Stomach (tissue), 9 donors: ENCODE data around the gene TRIP13. TPM values are rescaled to one million over a fixed set of nuclear protein-coding genes. Genes with fewer than 3 reads are reported as not detected.
A peak's percentile ranks its signal among the peaks of the same experiment; 100 is the strongest.

ENCODE experiments used
- DNase-seq, 2 donors: peaks; one replicate each; pipeline versions ENCODE4 v3.0.0 to v3.0.0-alpha.2; 2013 to 2019
- H3K27ac ChIP-seq, 5 donors: fragments of 200-600 bp in 4 of 5; sonication (generic) in 4 of 5; one replicate each; pipeline ENCODE4 v1.5.1; 2013 to 2019; ENCODE audit warnings: mild to moderate bottlenecking in 1 of 5, moderate library complexity in 1 of 5
- H3K27me3 ChIP-seq, 3 donors: fragments of 200-600 bp; sonication (generic); one replicate each; pipeline ENCODE4 v1.5.1; 2017 to 2019; ENCODE audit warnings: mixed run types in 1 of 3
- H3K36me3 ChIP-seq, 4 donors: fragments of 200-600 bp; sonication (generic); 1 replicate in 3 of 4; 2 replicates in 1 of 4; pipeline ENCODE4 v1.5.1; 2016 to 2019
- H3K4me1 ChIP-seq, 4 donors: fragments of 200-600 bp; sonication (generic); one replicate each; pipeline ENCODE4 v1.5.1; 2016 to 2019
- H3K4me3 ChIP-seq, 4 donors: fragments of 200-600 bp; sonication (generic) in 3 of 4; one replicate each; pipeline ENCODE4 v1.5.1; 2016 to 2019; ENCODE audit warnings: mild to moderate bottlenecking in 1 of 4
- H3K9me3 ChIP-seq, 4 donors: fragments of 200-600 bp; sonication (generic); one replicate each; pipeline ENCODE4 v1.5.1; 2016 to 2019
- EP300 ChIP-seq: sonication (generic); formaldehyde crosslinking; IDR thresholded peaks from one replicate; pipeline ENCODE4 v1.6.1; 2017; ENCODE audit warnings: antibody characterized with exemption
- POLR2A ChIP-seq, 4 donors: fragments of 450-650 bp; IDR thresholded peaks; one replicate each; pipeline ENCODE4 v1.6.1; 2016; ENCODE audit warnings: antibody characterized with exemption in 4 of 4, control low read depth in 2 of 4, mild to moderate bottlenecking in 1 of 4, moderate library complexity in 1 of 4
- POLR2AphosphoS5 ChIP-seq, 3 donors: sonication (generic); formaldehyde crosslinking; IDR thresholded peaks; one replicate each; pipeline ENCODE4 v1.6.1; 2016; ENCODE audit warnings: antibody characterized with exemption in 3 of 3
- WGBS, 5 donors: extraction: QIAGEN DNeasy Blood & Tissue Kit in 3 of 5; methylation state at CpG; one replicate each; pipeline versions ENCODE4 v1.1.5 to v1.1.7; 2013 to 2018; 5-methylcytosine and 5-hydroxymethylcytosine counted together
- intact Hi-C: fragments of 100-400 bp; cut with DNase I; formaldehyde crosslinking; loops from one replicate; pipeline ENCODE4 v1.15.1; 2023; ENCODE audit warnings: low total_unique reads
- polyA plus RNA-seq, 3 donors: library from polyadenylated mRNA; stranded (reverse); fragments of 200-250 nt; gene quantifications; one replicate each; pipeline ENCODE4 v1.2.3, GENCODE V29; 2013
- total RNA-seq, 5 donors: library from RNA; depleted of rRNA; stranded (reverse); fragments of >200 nt; gene quantifications; one replicate each; pipeline versions ENCODE4 v1.1.0 to v1.2.3, GENCODE V29; 2014 to 2016
- TF ChIP-seq, protein P1 (sequence below), 7 experiments: fragments of 450-650 bp in 4 of 7; fragments of 200-600 bp in 3 of 7; sonication (generic) in 3 of 7; IDR thresholded peaks; one replicate each; pipeline ENCODE4 v1.5.1; 2016 to 2019; ENCODE audit warnings: antibody characterized with exemption in 7 of 7, control low read depth in 2 of 7, mild to moderate bottlenecking in 1 of 7
- donor health status: healthy with polysubstance abuse.
- donor health status: Bipolar disorder and iron deficiency.
- donor health status: healthy.

TRIP13 gene
- total and polyA plus RNA-seq, 8 donors: 0.58 to 10.4 (median 3.5) TPM; not detected in 1

- no peak for DNase-seq
- H3K4me3 ChIP-seq: no peak overlapping the region
- TF ChIP-seq, protein P1, sequence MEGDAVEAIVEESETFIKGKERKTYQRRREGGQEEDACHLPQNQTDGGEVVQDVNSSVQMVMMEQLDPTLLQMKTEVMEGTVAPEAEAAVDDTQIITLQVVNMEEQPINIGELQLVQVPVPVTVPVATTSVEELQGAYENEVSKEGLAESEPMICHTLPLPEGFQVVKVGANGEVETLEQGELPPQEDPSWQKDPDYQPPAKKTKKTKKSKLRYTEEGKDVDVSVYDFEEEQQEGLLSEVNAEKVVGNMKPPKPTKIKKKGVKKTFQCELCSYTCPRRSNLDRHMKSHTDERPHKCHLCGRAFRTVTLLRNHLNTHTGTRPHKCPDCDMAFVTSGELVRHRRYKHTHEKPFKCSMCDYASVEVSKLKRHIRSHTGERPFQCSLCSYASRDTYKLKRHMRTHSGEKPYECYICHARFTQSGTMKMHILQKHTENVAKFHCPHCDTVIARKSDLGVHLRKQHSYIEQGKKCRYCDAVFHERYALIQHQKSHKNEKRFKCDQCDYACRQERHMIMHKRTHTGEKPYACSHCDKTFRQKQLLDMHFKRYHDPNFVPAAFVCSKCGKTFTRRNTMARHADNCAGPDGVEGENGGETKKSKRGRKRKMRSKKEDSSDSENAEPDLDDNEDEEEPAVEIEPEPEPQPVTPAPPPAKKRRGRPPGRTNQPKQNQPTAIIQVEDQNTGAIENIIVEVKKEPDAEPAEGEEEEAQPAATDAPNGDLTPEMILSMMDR (IDR thresholded peaks at IDR 0.05): no peak
- TF ChIP-seq EP300 (no peak), POLR2AphosphoS5 (IDR thresholded peaks at IDR 0.05) (no peak), POLR2A (IDR thresholded peaks at IDR 0.05) (no peak)
- H3K9me3 ChIP-seq: no peaks in the 10 kb centered on the region
- intact Hi-C loops: no loop called here
- no peak overlapping the region for H3K27ac ChIP-seq
- peaks cover 0 to 60% (median 3%) of the 10 kb centered on the region in 3 donors for H3K27me3 ChIP-seq
- H3K36me3 ChIP-seq: no peaks in the 10 kb centered on the region
- 64 to 83% (median 81%) methylated on average over 10 to 27 of the region's 27 CpGs for WGBS, 5 donors
- peaks cover 23 to 52% (median 50%) of the 10 kb centered on the region in 4 donors for H3K4me1 ChIP-seq
Measured at GRCh38 chr5:961002-961710, 68.5 kb downstream of the TRIP13 start.

DNA sequence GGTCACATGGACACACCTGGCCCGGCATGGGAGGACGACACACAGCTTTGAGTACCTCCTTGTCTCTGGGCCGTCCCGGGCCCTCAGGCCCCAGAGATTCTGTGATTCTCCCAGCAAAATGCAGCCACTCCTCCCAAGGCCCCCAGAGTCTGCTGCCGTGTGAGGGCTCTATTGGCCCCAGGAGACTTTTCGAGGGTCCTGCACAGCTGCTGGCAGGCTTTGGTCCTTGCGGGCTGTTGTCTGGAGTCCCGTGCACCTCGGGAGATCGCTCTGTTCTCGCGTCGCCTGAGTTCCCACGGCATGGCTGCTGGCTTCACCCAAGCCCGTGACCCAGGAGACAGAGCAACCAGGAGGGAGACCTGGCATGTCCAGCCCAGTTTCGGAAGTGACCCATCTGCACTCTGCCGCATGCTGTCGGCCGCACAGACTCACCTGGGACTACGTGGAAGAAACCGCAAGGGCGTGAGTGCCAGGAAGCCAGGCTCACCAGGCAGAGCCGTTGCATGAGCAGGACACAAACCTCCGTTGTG lies 69.1 kb downstream of the TRIP13 start:
- no peak for DNase-seq
- H3K27ac ChIP-seq: no peak overlapping the region
- 90 to 95% (median 93%) methylated on average over 13 to 24 of the region's 24 CpGs for WGBS, 5 donors
- TF ChIP-seq POLR2AphosphoS5 (IDR thresholded peaks at IDR 0.05) (no peak), POLR2A (IDR thresholded peaks at IDR 0.05) (no peak), EP300 (no peak)
- TF ChIP-seq, protein P1 (IDR thresholded peaks at IDR 0.05): no peak
- no peaks in the 10 kb centered on the region for H3K36me3 ChIP-seq
- peaks cover 17 to 46% (median 43%) of the 10 kb centered on the region in 4 donors for H3K4me1 ChIP-seq
- H3K27me3 ChIP-seq: peaks cover 0 to 60% (median 3%) of the 10 kb centered on the region in 3 donors
- intact Hi-C loops: no loop called here
- no peaks in the 10 kb centered on the region for H3K9me3 ChIP-seq
- H3K4me3 ChIP-seq: no peak overlapping the region

GRCh38 chr5:962386-962785 lies 69.7 kb downstream of the TRIP13 start:
- 84 to 92% (median 87%) methylated on average over 11 to 15 of the region's 15 CpGs for WGBS, 5 donors
- peaks cover 10 to 39% (median 37%) of the 10 kb centered on the region in 4 donors for H3K4me1 ChIP-seq
- H3K4me3 ChIP-seq: no peak overlapping the region
- TF ChIP-seq EP300 (no peak), POLR2AphosphoS5 (IDR thresholded peaks at IDR 0.05) (no peak), POLR2A (IDR thresholded peaks at IDR 0.05) (no peak)
- TF ChIP-seq, protein P1 (IDR thresholded peaks at IDR 0.05): no peak
- peaks cover 0 to 59% (median 0%) of the 10 kb centered on the region in 3 donors for H3K27me3 ChIP-seq
- H3K9me3 ChIP-seq: no peaks in the 10 kb centered on the region
- H3K27ac ChIP-seq: peak overlapping the region in 1 of 5 donors; percentile 50
- no peaks in the 10 kb centered on the region for H3K36me3 ChIP-seq
- no peak for DNase-seq
- intact Hi-C loops: no loop called here

DNA sequence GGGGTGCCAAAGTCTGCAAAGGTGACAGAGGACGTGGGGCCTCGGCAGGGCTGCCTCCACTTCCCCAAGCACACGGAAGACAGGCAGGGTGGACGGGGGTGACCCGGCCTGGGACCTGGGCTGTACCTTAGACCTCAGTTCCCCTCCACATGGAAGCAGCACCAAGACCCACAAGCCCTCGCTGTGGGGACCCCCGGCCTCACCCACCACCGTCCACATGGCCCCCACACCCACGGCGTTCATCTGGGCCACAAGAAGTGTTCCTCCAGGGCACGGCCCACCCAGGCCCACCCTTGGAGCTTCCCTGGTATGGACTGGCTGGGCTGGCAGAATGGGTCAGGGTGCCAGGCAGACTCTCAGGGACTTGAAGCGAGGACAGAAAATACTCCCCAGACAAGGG lies 70.1 kb downstream of the TRIP13 start:
- DNase-seq: no peak
- peak overlapping the region in 2 of 5 donors; percentile 25 to 50 for H3K27ac ChIP-seq
- no peaks in the 10 kb centered on the region for H3K36me3 ChIP-seq
- TF ChIP-seq POLR2AphosphoS5 (IDR thresholded peaks at IDR 0.05): no peak
- TF ChIP-seq POLR2A (IDR thresholded peaks at IDR 0.05): no peak
- no peak for TF ChIP-seq EP300
- TF ChIP-seq, protein P1 (IDR thresholded peaks at IDR 0.05): no peak
- peaks cover 0 to 59% (median 0%) of the 10 kb centered on the region in 3 donors for H3K27me3 ChIP-seq
- no peaks in the 10 kb centered on the region for H3K9me3 ChIP-seq
- no peak overlapping the region for H3K4me3 ChIP-seq
- intact Hi-C loops: no loop called here
- H3K4me1 ChIP-seq: peaks cover 6 to 35% (median 33%) of the 10 kb centered on the region in 4 donors
- 93 to 97% (median 95%) methylated on average over 7 to 12 of the region's 12 CpGs for WGBS, 5 donors
